Lung (tissue), 11 donors: Measurements from ENCODE around the gene KRABD2.
"Not testable (repeated sequence)": the region's sequence is repeated elsewhere in the genome, so short reads cannot be mapped to it uniquely, and the experiment has no call there.

Source experiments
- ATAC-seq: fragments of 200-7000 bp; cut with Tn5 transposase; one replicate; pipeline ENCODE4 v1.9.1; 2020; ENCODE audit warnings: moderate number of reproducible peaks; ENCODE audit not compliant: insufficient read depth, low FRiP score
- DNase-seq, 3 donors: peaks; one replicate each; pipeline ENCODE4 v3.0.0-alpha.2; 2013 to 2017
- H3K27ac ChIP-seq, 2 donors: one replicate each; pipeline ENCODE4 v1.5.1; 2013; ENCODE audit warnings: mild to moderate bottlenecking in 2 of 2, moderate library complexity in 2 of 2, control low read depth in 1 of 2, inconsistent platforms in 1 of 2, low read depth in 1 of 2, low read length in 1 of 2
- H3K27me3 ChIP-seq, 3 donors: one replicate each; pipeline ENCODE4 v1.5.1; 2013; ENCODE audit warnings: low read length in 2 of 3; ENCODE audit not compliant: control insufficient read depth in 3 of 3, insufficient read depth in 3 of 3
- H3K36me3 ChIP-seq, 4 donors: one replicate each; pipeline ENCODE4 v1.5.1; 2013; ENCODE audit warnings: low read length in 4 of 4, mild to moderate bottlenecking in 1 of 4, moderate library complexity in 1 of 4; ENCODE audit not compliant: control insufficient read depth in 4 of 4, insufficient read depth in 4 of 4
- H3K4me1 ChIP-seq, 5 donors: one replicate each; pipeline ENCODE4 v1.5.1; 2013; ENCODE audit warnings: low read length in 5 of 5, mild to moderate bottlenecking in 2 of 5, moderate library complexity in 1 of 5; ENCODE audit not compliant: control insufficient read depth in 5 of 5, insufficient read depth in 5 of 5
- H3K4me3 ChIP-seq: one replicate; pipeline ENCODE4 v1.5.1; 2013; ENCODE audit warnings: mild to moderate bottlenecking, control low read depth, moderate library complexity
- H3K9ac ChIP-seq, 2 donors: one replicate each; pipeline ENCODE4 v1.5.1; 2013; ENCODE audit warnings: low read length in 2 of 2, control low read depth in 1 of 2; ENCODE audit not compliant: insufficient read depth in 1 of 2
- H3K9me3 ChIP-seq, 4 donors: one replicate each; pipeline ENCODE4 v1.5.1; 2013; ENCODE audit warnings: low read length in 3 of 4, mild to moderate bottlenecking in 1 of 4, moderate library complexity in 1 of 4; ENCODE audit not compliant: control insufficient read depth in 4 of 4, insufficient read depth in 3 of 4
- WGBS, 2 donors: extraction: QIAGEN DNeasy Blood & Tissue Kit; methylation state at CpG; one replicate each; pipeline ENCODE4 v1.1.7; 2013; 5-methylcytosine and 5-hydroxymethylcytosine counted together
- TF ChIP-seq, protein P1 (sequence below): IDR thresholded peaks from 2 replicates; pipeline ENCODE4 v1.5.1; 2012; ENCODE audit warnings: mild to moderate bottlenecking; ENCODE audit errors: control extremely low read depth, extremely low read depth
- donor health status: control.
- donor health status: control.
- donor health status: Bipolar disorder and iron deficiency.
- donor health status: healthy.
- donor health status: DM: yes; HTN: yes; CAD: no.

KRABD2 gene

DNA sequence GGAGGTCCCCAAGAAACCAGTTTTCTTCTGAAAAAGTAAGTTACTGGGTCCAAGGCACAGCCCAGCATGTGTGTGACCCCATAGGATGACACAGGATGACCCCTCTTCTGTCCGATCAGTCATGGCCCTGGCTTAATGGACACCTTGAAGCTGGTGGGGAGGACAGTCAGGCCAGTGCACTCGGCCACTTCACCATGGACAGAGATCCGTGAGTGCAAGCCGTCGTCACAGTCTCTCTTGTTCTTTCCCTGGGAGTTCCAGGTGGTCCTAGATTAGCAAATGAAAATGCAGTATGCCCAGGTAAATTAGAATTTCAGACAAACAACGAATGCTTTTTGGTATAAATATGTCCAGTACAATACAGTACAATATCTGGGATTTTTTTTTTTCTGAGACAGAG, 22.5 kb upstream of the KRABD2 start:
- ATAC-seq (no peak), DNase-seq (no peak)
- Histone ChIP-seq H3K36me3 (no peaks in the 10 kb centered on the region), H3K27me3 (peaks cover 0 to 13% (median 11%) of the 10 kb centered on the region in 3 donors), H3K9ac (no peak overlapping the region), H3K27ac (no peak overlapping the region), H3K4me3 (no peak overlapping the region), H3K9me3 (no peaks in the 10 kb centered on the region), H3K4me1 (peaks cover 0 to 2% (median 0%) of the 10 kb centered on the region in 5 donors)
- TF ChIP-seq, protein P1, sequence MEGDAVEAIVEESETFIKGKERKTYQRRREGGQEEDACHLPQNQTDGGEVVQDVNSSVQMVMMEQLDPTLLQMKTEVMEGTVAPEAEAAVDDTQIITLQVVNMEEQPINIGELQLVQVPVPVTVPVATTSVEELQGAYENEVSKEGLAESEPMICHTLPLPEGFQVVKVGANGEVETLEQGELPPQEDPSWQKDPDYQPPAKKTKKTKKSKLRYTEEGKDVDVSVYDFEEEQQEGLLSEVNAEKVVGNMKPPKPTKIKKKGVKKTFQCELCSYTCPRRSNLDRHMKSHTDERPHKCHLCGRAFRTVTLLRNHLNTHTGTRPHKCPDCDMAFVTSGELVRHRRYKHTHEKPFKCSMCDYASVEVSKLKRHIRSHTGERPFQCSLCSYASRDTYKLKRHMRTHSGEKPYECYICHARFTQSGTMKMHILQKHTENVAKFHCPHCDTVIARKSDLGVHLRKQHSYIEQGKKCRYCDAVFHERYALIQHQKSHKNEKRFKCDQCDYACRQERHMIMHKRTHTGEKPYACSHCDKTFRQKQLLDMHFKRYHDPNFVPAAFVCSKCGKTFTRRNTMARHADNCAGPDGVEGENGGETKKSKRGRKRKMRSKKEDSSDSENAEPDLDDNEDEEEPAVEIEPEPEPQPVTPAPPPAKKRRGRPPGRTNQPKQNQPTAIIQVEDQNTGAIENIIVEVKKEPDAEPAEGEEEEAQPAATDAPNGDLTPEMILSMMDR: no peak
- 66 to 73% methylated on average over 6 of the region's 6 CpGs for WGBS, 2 donors

DNA sequence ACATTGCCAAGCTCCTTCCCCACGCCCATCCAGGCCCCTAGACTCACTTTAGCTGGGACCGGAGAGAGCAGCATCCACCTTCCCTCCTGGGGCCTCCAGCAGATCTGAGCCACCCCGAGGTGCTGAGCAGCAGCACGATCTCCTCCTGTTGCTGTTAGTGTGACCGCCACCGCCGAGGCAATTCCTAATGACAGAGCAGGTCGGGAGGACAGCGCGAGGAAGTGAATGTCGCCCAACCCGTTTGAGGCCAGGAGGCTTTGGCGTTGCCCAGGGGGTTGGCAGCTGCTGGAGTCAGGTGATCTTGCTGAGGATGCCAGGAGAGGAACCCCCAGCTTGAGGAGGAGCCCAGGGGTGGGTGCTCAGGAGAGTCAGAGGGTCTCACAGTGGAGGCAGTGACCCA, 21.1 kb upstream of the KRABD2 start, which contains the start of gene RNF222:
RNF222 (minus strand) TSS at position 192 of the 400 bp plus-strand sequence. CDS start 4,366 bp downstream, outside the sequence.
- no peak for DNase-seq
- ATAC-seq: no peak
- H3K27me3 ChIP-seq: peaks cover 0 to 13% (median 11%) of the 10 kb centered on the region in 3 donors
- no peaks in the 10 kb centered on the region for H3K36me3 ChIP-seq
- H3K4me1 ChIP-seq: peaks cover 0 to 4% (median 0%) of the 10 kb centered on the region in 5 donors
- 49 to 56% methylated on average over 13 of the region's 13 CpGs for WGBS, 2 donors
- no peak within 1 kb of the TSS for H3K9ac ChIP-seq
- no peak within 1 kb of the TSS for H3K27ac ChIP-seq
- no peak within 1 kb of the TSS for H3K4me3 ChIP-seq
- peaks cover 0 to 4% (median 0%) of the 10 kb centered on the region in 4 donors for H3K9me3 ChIP-seq
- TF ChIP-seq, protein P1: no peak

- H3K36me3 ChIP-seq, H3K4me3 ChIP-seq, H3K4me1 ChIP-seq, DNase-seq, H3K9me3 ChIP-seq, H3K9ac ChIP-seq, H3K27ac ChIP-seq, ATAC-seq: not testable (repeated sequence)
- whole genome bisulfite sequencing, 2 donors: 87 to 93% methylated on average over 9 of the region's 9 CpGs
- peaks cover 0 to 13% (median 11%) of the 10 kb centered on the region in 3 donors for H3K27me3 ChIP-seq
These were observed 18.0 kb upstream of the KRABD2 start for GRCh38 chr17:8394497-8394896.

DNA sequence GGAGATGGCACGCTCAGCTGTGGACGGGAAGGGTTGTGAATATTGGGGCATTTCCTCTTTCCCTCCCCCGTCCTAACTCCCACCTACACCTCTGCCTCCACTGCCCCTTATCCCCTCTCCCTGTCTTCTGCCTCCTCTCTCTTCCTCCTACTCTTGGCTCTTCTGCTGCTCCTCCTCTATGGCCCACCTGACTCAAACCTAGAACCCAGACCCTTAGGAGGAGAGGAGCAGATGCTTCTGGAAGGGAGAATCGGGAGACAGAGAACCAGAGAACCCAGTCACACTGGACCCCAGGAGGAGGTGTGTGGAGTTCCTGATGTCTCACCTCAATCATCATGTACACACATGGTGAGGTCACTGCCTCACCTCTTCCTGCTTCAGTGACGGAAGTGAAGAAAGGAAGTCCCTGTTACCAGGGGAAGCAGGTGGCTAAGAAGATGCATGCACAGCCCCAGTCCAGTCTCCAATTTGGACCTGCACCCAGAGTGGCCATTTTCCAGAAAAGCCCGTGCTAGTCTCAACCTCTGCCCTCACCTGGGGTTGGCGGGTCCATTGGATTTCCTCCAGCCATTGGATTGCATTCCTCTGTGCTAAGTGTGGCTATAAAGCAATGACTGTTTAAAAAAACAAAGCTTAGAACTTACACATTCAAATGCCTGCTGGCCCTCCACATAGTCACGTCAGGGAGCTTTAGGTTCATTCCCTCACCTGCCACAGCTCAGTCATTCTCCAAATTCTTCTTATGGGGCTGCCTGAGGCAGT, 17.1 kb upstream of the KRABD2 start:
- 53 to 59% methylated on average over 8 of the region's 8 CpGs for WGBS, 2 donors
- TF ChIP-seq, protein P1: no peak
- peaks cover 0 to 13% (median 11%) of the 10 kb centered on the region in 3 donors for H3K27me3 ChIP-seq
- H3K27ac ChIP-seq: peak overlapping the region in 1 of 2 donors; percentile 20
- H3K4me3 ChIP-seq: no peak overlapping the region
- DNase-seq (no peak), ATAC-seq (no peak)
- peaks cover 0 to 3% (median 0%) of the 10 kb centered on the region in 5 donors for H3K4me1 ChIP-seq
- no peaks in the 10 kb centered on the region for H3K36me3 ChIP-seq
- H3K9ac ChIP-seq: no peak overlapping the region
- H3K9me3 ChIP-seq: peaks cover 0 to 4% (median 0%) of the 10 kb centered on the region in 4 donors
